ENCODE results near the gene ADAP2.
"Not testable (repeated sequence)": the region's sequence is repeated elsewhere in the genome, so short reads cannot be mapped to it uniquely, and the experiment has no call there.

ADAP2 gene

GRCh38 chr17:30921544-30922196 is at the start of gene ADAP2:
ADAP2 (plus strand) TSS chr17:30921945; CDS start chr17:30922015, 70 bp downstream.
- DNase-seq (ENCODE audit: low spot score), result peak; percentile 26

GRCh38 chr17:30886187-30886586 is 35.6 kb upstream of the ADAP2 start:
- no peak for DNase-seq (ENCODE audit: low spot score)

- DNase-seq (ENCODE audit: low spot score), result no peak
These were observed 27.5 kb upstream of the ADAP2 start for GRCh38 chr17:30894236-30894635.

- DNase-seq (ENCODE audit: low spot score), result no peak
These were observed 24.4 kb upstream of the ADAP2 start for GRCh38 chr17:30897311-30897710.

GRCh38 chr17:30905742-30906100 is 16.0 kb upstream of the ADAP2 start:
- DNase-seq (ENCODE audit: low spot score), result no peak

- DNase-seq (ENCODE audit: low spot score), result peak; percentile 87
These were observed 15.4 kb upstream of the ADAP2 start, which contains the start of gene TEFM for GRCh38 chr17:30906101-30906911. TEFM (minus strand) TSS chr17:30906238; CDS start chr17:30906198, 40 bp downstream.

GRCh38 chr17:30908717-30909420 is 12.9 kb upstream of the ADAP2 start:
- no peak for DNase-seq (ENCODE audit: low spot score)

- DNase-seq (ENCODE audit: low spot score), result not testable (repeated sequence)
These were observed 11.6 kb upstream of the ADAP2 start for GRCh38 chr17:30910151-30910550.

- DNase-seq (ENCODE audit: low spot score), result no peak
These were observed 7.8 kb upstream of the ADAP2 start for GRCh38 chr17:30913955-30914354.

- no peak for DNase-seq (ENCODE audit: low spot score)
These were observed 5.7 kb upstream of the ADAP2 start for GRCh38 chr17:30915833-30916611.

GRCh38 chr17:30917050-30917449 is 4.7 kb upstream of the ADAP2 start:
- DNase-seq (ENCODE audit: low spot score), result no peak

GRCh38 chr17:30920282-30920681 is 1.5 kb upstream of the ADAP2 start:
- DNase-seq (ENCODE audit: low spot score), result no peak

GRCh38 chr17:30920683-30921543 is 832 bp upstream of the ADAP2 start:
- DNase-seq (ENCODE audit: low spot score), result no peak

- DNase-seq (ENCODE audit: low spot score), result no peak
These were observed 688 bp downstream of the ADAP2 start for GRCh38 chr17:30922235-30923030.

GRCh38 chr17:30924341-30924740 is 2.6 kb downstream of the ADAP2 start:
- no peak for DNase-seq (ENCODE audit: low spot score)

- no peak for DNase-seq (ENCODE audit: low spot score)
These were observed 4.8 kb downstream of the ADAP2 start for GRCh38 chr17:30926516-30926915.

GRCh38 chr17:30927756-30928155 is 6.0 kb downstream of the ADAP2 start:
- no peak for DNase-seq (ENCODE audit: low spot score)

- DNase-seq (ENCODE audit: low spot score), result no peak
These were observed 6.8 kb downstream of the ADAP2 start for GRCh38 chr17:30928584-30928983.

- DNase-seq (ENCODE audit: low spot score), result no peak
These were observed 7.4 kb downstream of the ADAP2 start for GRCh38 chr17:30929081-30929633.

- not testable (repeated sequence) for DNase-seq (ENCODE audit: low spot score)
These were observed 8.1 kb downstream of the ADAP2 start for GRCh38 chr17:30929861-30930260.

Data from SW480 (cell line).